Ecto neural progenitor cell (in vitro differentiated cells): ENCODE data around the gene SIN3A.
A peak's percentile ranks its signal among the peaks of the same experiment; 100 is the strongest.
"Not testable (repeated sequence)": the region's sequence is repeated elsewhere in the genome, so short reads cannot be mapped to it uniquely, and the experiment has no call there.

Experiments
- DNase-seq: peaks from one replicate; pipeline ENCODE4 v3.0.0-alpha.2; 2018; ENCODE audit warnings: low spot score

The SIN3A gene

DNA sequence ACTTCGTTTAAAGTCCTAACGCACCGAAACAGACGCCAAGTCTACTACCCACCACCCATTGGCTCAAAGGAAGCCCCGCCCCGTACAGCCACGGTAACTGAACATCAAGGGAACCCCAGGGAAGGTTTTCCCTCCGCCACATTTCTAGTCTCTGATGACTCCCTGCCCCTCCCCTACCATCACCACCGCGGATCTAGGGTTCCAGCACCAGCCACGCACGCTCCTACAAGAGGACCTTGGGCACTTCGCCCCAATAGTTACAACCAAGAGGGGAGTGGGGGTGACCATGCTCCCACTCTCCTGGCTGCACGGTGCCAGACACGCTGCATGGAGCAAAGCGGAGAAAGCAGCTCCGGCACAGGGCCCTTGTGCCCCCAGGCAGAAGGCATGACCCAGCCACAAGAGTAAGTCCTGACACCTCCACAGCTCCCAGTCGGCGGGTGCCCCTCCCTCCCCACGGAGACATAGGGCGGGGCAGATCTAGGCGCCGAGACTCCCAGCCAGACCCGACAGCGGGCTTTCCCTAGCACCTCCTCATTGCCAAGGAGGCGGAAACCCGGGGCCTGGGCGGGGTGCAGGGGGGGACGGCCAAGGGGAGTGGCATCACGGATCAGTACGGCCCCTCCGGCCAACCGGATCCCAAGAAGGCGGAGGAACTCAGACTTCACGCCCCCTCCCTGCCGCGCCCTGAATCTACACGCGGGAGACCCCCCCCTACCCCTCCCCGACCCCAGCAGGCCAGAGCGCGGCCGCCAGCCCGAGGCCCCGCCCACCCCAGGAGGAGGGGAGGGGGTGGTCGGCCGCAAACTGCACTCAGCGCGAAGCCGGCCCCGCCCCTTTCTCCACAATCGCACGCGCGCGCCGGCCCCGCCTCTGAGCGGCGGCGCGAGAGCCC lies 936 bp downstream of the SIN3A start:
- DNase-seq, result peak; percentile 98

DNA sequence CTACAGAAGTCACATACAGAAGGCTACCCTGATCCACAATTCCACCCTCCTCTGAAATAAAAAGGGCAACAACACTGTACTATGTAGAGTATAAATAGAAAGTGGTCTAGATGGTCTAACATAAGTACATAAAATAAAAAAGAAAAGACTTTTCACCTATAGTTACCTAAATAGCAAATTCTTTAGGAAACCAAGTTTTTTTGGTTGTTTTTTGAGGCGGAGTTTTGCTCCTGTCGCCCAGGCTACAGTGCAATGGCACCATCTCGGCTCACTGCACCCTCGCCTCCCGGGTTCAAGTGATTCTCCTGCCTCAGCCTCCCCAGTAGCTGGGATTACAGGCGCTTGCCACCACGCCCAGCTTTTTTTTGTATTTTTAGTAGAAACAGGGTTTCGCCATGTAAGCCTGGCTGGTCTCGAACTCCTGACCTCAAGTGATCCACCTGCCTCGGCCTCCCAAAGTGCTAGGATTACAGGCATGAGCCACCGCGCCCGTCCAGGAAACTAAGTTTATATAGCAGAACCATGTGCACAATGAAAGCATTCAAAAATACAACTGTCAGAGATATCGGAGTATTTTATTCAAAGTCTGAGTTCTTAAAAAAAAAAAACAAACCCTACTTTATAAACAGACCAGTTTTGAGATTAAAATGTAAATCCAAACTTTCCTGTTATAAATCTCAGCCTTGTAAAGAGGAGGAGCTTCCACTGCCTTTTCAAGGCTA lies 1.7 kb downstream of the SIN3A start:
- DNase-seq, result no peak

DNA sequence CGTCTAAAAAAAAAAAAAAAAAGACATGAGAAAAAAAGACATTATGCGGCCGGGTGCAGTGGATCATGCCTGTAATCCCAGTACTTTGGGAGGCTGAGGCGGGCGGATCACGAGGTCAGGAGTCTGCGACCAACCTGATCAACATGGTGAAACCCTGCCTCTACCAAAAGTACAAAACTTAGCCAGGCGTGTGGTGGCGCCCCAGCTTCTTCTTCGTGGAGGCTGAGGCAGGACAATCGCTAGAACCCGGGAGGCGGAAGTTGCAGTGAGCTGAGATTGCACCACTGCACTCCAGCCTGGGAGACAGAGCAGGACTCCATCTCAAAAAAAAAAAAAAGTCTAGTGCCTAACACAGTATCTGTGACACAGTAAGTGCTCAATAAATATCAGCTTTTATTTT lies 3.3 kb downstream of the SIN3A start:
- not testable (repeated sequence) for DNase-seq

DNA sequence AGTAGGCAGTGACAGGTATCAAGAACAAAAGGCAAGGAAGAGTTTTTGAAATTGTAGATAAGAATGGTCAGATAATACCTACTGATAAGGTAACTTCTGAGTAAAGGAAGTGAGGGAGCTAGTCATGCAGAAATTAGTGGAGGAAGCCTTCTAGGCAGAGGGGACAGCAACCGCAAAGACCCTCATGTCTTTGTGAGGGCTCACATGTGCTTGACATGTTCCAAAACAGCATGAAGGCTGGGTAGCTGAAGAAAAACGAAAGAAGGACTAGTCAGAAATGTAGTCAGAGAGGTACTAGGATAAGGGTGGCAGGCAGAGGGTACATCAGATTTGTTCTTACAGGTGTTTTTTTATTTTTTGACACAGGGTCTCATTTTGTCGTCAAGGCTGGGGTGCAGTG lies 5.3 kb downstream of the SIN3A start:
- DNase-seq, result no peak

DNA sequence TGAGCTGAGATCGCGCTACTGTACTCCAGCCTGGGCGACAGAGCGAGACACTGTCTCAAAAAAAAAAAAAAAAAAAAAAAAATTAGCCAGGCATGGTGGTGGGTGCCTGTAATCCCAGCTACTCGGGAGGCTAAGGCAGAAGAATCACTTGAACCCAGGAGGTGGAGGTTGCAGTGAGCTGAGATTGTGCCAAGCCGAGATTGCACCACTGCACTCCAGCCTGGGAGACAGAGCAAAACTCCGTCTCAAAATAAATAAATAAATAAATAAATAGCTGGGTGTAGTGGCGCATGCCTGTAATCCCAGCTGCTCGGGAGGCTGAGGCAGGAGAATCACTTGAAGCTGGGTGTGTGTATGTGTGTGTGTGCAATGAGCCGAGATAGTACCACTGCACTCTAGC lies 6.2 kb downstream of the SIN3A start:
- DNase-seq, result not testable (repeated sequence)

GRCh38 chr15:75443972-75444453 lies 7.5 kb downstream of the SIN3A start:
- not testable (repeated sequence) for DNase-seq

GRCh38 chr15:75437721-75438120 lies 13.8 kb downstream of the SIN3A start:
- no peak for DNase-seq

GRCh38 chr15:75436881-75437280 lies 14.6 kb downstream of the SIN3A start:
- DNase-seq, result no peak

- no peak for DNase-seq
Measured at GRCh38 chr15:75431682-75432081, 19.8 kb downstream of the SIN3A start.

DNA sequence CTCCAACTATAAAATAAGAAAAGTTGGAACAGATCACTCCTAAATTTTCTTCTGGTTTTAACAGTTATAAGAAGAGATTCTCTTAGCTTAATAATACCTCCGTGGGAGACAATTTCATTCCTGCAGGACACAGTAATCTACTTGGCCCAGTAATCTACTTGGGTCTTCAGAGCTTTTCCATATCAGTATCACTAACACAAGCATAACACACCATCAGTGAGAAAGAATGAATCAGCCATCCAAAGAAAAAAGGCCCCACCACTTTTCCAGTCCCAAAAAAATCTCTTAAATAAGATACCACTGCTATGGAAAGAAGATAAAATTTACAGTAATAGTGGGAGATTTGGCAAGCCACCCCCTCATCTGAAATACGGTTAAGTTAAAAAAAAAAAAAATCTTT lies 20.2 kb downstream of the SIN3A start:
- no peak for DNase-seq

DNA sequence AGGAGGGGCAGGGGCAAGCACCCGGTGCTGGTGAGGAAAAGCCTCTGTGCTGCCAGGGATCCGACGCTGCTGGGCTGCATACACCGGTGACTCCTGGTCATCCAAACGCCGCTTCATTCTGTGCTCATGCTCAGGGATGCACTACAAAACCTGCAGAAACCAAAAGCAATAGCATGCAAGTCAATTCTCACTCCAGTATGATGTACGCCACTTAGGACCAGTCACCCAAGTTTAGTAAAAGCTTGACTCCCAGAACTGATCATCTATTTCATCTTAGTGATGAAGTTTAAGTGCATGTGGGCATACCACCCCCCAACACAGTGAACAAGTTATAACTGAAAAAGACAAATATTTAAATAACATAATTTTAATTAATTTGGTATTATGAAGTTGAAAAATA lies 21.2 kb downstream of the SIN3A start:
- DNase-seq, result no peak

GRCh38 chr15:75428152-75428551 lies 23.3 kb downstream of the SIN3A start:
- DNase-seq, result no peak

DNA sequence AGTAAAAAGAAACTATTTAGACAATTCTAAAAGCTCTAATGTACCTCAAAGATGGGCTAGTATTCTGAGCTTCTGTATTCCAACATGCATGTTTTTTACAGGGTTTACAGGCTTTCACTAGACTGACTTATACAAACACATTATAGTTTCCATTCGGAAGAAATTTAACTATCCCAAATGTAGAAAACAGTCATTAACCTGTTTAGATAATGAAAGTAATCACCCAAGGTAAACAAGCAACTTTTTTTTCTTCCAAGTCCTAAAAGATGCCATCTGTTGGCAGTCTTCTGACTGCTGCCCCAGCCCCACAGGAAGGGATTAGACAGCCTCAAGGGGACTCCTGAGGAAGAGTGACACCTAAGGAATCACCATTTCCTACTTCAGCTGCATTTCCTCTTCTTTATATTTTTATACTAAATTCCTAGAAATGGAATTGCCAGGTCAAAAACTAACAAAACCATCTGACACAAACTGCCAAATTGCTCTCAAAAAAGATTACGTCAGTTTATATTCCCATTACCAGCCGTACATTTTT lies 25.5 kb downstream of the SIN3A start:
- DNase-seq, result no peak

DNA sequence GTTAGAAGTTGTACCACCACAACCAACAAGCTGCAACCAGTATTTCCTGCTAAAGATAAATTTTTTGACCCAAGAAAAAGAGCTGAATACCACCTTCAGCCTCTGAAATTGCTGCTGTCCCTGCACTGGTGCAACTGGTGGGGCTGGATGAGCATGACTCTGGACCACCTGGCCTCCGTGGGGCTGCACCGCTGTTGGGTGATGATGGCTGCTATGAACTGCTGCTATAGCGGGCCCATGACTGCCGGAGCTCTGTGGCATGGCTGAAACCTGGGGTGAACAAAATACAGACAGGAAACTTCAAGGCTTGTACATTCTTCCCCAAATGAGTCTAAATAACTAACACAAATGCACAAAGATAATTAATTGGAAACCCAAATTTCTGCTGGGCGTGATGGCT lies 28.9 kb downstream of the SIN3A start:
- DNase-seq, result no peak

GRCh38 chr15:75420698-75421097 lies 30.8 kb downstream of the SIN3A start:
- DNase-seq, result no peak

GRCh38 chr15:75416584-75416983 lies 34.9 kb downstream of the SIN3A start:
- DNase-seq, result no peak

DNA sequence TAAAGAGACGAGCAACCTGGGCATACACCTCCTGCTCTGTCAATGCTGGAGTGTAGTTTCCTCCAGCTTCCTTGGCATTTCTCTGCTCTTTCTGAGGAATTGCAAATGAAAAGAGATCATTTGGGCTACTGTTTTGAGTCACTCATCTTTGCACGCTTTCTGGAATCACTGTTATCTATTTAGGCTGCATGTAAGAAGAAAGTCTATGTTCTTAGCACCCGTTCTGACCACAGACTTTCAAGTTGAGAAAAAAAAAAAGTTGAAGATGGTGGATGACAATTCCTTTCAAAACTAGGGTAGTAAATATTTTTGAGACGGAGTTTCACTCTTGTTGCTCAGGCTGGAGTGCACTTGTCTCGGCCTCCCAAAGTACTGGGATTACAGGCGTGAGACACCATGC lies 41.3 kb downstream of the SIN3A start:
- no peak for DNase-seq

GRCh38 chr15:75407083-75407482 lies 44.4 kb downstream of the SIN3A start:
- no peak for DNase-seq

GRCh38 chr15:75403892-75404291 lies 47.6 kb downstream of the SIN3A start:
- no peak for DNase-seq

DNA sequence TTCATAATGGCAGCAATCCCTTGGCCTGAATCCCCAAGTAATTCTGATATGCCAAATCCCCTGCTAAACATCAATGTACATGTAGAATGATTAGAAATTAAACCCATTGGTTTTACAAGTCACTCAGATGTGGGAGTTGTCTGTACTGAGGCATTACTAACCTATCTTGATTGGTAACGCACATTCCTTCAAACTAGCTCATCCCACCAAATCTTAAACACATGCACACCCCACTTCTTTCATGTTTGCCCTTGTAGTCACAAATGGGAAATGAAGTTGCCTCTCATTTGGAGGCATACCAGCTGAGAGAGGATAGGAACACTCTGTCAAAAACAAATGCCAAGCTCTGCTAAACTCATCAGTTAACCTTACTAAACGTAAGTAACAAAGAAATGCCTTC lies 54.0 kb downstream of the SIN3A start:
- no peak for DNase-seq

DNA sequence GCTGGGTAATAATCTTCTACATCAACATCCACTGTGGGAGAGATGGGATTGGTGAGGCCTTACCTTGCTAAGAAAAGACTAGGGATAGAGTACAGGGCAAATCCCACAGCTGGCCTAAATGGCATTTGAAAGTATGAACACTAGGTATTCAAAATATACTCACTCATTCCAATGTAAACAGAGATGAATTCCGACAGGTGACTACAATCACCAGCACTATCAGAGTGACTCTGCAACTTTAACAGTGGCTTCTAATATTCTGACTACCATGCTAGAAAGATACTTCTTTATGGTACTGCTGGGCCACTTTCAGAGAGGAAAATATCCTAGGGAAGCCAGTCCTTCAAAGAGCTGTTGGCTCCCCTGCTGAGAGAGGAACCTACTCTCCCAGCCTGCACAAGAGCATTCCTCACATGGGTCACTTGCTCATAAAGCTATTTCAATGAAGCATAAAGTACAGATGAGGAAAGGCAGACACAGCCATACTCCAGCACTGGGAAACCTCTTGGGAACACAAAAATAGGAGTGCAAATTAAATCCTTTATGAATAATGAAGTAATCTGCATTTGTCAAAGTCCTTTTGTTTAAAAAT lies 61.6 kb downstream of the SIN3A start:
- no peak for DNase-seq

DNA sequence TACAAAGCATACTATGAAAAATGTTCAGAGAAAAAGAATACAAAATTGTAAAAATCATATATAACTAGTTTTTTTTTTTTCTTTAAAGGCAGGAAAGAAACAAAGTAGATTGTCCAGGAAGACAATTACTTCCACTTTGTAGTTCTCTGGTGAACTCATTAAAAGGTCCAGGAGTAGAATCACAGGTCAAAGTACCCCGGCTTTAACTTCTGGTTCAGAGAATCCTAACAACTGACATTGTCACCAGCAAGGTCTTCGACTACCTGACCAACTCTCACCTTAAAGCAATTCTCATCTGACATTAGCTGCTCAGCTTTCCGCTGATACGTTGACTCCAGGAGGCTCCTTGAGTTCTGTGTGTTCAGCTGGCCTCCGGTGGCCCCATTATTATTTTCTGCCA lies 67.5 kb downstream of the SIN3A start:
- not testable (repeated sequence) for DNase-seq

GRCh38 chr15:75380773-75381172 lies 70.7 kb downstream of the SIN3A start:
- DNase-seq, result no peak
